ENCODE data around the gene ITLN2. TPM values are rescaled to one million over a fixed set of nuclear protein-coding genes. Genes with fewer than 3 reads are reported as not detected.

ITLN2 gene
- total and polyA plus RNA-seq, 2 of the 8 experiments (the other 6 are each of a cell fraction or from before 2014, with no cell fraction given) = 4.7 to 6.3 TPM

DNA sequence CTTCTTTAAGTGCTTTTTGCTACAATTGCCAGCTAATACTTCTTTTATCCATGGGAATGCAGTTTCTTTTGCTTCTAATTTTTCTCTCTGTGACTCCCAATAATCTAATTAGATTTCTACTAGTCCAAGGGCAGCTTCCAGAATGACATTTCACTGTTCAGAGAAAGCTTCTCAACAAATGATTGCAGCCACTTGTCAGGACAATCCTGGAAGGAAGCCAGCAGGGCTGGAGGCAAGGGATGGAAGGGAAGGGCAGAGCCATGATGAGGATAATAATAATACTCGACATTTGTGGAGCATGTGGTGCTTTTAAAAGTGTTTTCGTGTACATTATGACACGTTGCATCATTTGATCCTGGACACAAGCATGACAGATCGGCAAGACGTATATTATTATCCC lies 46.9 kb upstream of the ITLN2 start:
- CTCF ChIA-PET (ENCODE audit: partially characterized antibody) = interaction anchor here (1.2 to 3.0 kb wide), 3 partner anchors 10 to 167 kb away, joined by 3 to 13 read pairs (median 4); partner anchors contain the start of gene USF1
- Histone ChIP-seq H3K36me3 (ENCODE audit: control insufficient read depth in 2 of 4, insufficient read depth in 4 of 4, low read length in 3 of 4) (peaks cover 31 to 52% (median 38%) of the 10 kb centered on the region in 4 experiments), H3K18ac (ENCODE audit: extremely low read depth, low read length) (no peak overlapping the region), H3K27ac (ENCODE audit: low read depth, low read length) (no peak overlapping the region), H3K14ac (ENCODE audit: insufficient read length) (no peak overlapping the region), H4K8ac (ENCODE audit: extremely low read depth, insufficient read depth, low read length) (no peak overlapping the region), H3K4me2 (ENCODE audit: insufficient read depth in 1 of 2, low read depth in 2 of 2, low read length in 2 of 2) (no peak overlapping the region), H2AK5ac (ENCODE audit: low read depth, low read length) (no peak overlapping the region), H2BK120ac (replicated peaks; ENCODE audit: low read depth, low read length) (no peak overlapping the region), H3K4ac (replicated peaks; ENCODE audit: insufficient read length, low read depth, low read length) (no peak overlapping the region), H2BK5ac (ENCODE audit: low read depth, low read length) (no peak overlapping the region), H3K79me1 (ENCODE audit: low read depth, low read length) (peaks cover 9% of the 10 kb centered on the region), H3K4me3 (ENCODE audit: extremely low read depth in 1 of 4, insufficient read depth in 2 of 4, low read depth in 3 of 4, low read length in 4 of 4) (no peak overlapping the region), H3K23me2 (ENCODE audit: low read depth, low read length) (no peaks in the 10 kb centered on the region), H3K23ac (ENCODE audit: insufficient read length) (no peak overlapping the region), H4K91ac (replicated peaks; ENCODE audit: insufficient read length, low read length) (no peak overlapping the region), H3K56ac (replicated peaks; ENCODE audit: insufficient read length, low read depth, low read length) (no peak overlapping the region), H4K20me1 (replicated peaks in 1 of 2; ENCODE audit: control insufficient read depth in 1 of 2, insufficient read depth in 2 of 2, low read length in 2 of 2) (peaks cover 2 to 23% of the 10 kb centered on the region in 2 experiments), H3K9me3 (ENCODE audit: insufficient read depth in 2 of 2, low read depth in 1 of 2, low read length in 1 of 2) (no peaks in the 10 kb centered on the region), H3K79me2 (ENCODE audit: control insufficient read depth in 1 of 2, insufficient read depth in 2 of 2, low read length in 2 of 2) (peaks cover 4 to 45% of the 10 kb centered on the region in 2 experiments; a peak in 3 of 4 replicates), H3K9ac (replicated peaks in 1 of 4; ENCODE audit: extremely low read depth in 1 of 4, low read depth in 3 of 4, low read length in 3 of 4) (no peak overlapping the region), H2BK12ac (ENCODE audit: low read depth, low read length) (no peak overlapping the region), H4K5ac (ENCODE audit: insufficient read length, low read depth, low read length) (no peak overlapping the region), H3K27me3 (replicated peaks in 1 of 4; ENCODE audit: control insufficient read depth in 3 of 4, extremely low read depth in 1 of 4, insufficient read depth in 3 of 4, low read length in 3 of 4) (no peaks in the 10 kb centered on the region), H3K4me1 (replicated peaks in 1 of 4; ENCODE audit: control insufficient read depth in 3 of 4, insufficient read depth in 4 of 4, low read length in 3 of 4) (peaks cover 0 to 3% (median 0%) of the 10 kb centered on the region in 4 experiments; a peak in 2 of 7 replicates), H2AFZ (ENCODE audit: low read length) (no peak overlapping the region), H2BK15ac (ENCODE audit: low read length) (no peak overlapping the region), H2BK20ac (ENCODE audit: low read length) (no peak overlapping the region)
- TF ChIP-seq, protein P1, sequence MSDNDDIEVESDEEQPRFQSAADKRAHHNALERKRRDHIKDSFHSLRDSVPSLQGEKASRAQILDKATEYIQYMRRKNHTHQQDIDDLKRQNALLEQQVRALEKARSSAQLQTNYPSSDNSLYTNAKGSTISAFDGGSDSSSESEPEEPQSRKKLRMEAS (IDR thresholded peaks at IDR 0.05) = no peak
- TF ChIP-seq HDAC6 (IDR thresholded peaks at IDR 0.05; ENCODE audit: low read depth, low read length) (no peak), SP1 (IDR thresholded peaks at IDR 0.05; ENCODE audit: low read depth, low read length) (no peak), BRCA1 (IDR thresholded peaks at IDR 0.05; ENCODE audit: low read depth, low read length) (no peak), POLR2A (IDR thresholded peaks at IDR 0.05; ENCODE audit: control extremely low read depth in 1 of 2, low read depth in 2 of 2, low read length in 2 of 2) (no peak), PHF8 (conservative IDR thresholded peaks at IDR 0.05; ENCODE audit: low read depth, low read length) (no peak), YY1 (IDR thresholded peaks at IDR 0.05; ENCODE audit: low read depth, low read length) (no peak), RXRA (IDR thresholded peaks at IDR 0.05; ENCODE audit: insufficient read depth, low read depth, low read length) (no peak), TAF1 (IDR thresholded peaks at IDR 0.05; ENCODE audit: low read depth, low read length) (no peak), CHD2 (IDR thresholded peaks at IDR 0.05; ENCODE audit: low read length) (no peak), POU5F1 (IDR thresholded peaks at IDR 0.05; ENCODE audit: low read depth, low read length) (no peak)
- TF ChIP-seq, protein P2, sequence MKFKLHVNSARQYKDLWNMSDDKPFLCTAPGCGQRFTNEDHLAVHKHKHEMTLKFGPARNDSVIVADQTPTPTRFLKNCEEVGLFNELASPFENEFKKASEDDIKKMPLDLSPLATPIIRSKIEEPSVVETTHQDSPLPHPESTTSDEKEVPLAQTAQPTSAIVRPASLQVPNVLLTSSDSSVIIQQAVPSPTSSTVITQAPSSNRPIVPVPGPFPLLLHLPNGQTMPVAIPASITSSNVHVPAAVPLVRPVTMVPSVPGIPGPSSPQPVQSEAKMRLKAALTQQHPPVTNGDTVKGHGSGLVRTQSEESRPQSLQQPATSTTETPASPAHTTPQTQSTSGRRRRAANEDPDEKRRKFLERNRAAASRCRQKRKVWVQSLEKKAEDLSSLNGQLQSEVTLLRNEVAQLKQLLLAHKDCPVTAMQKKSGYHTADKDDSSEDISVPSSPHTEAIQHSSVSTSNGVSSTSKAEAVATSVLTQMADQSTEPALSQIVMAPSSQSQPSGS (IDR thresholded peaks at IDR 0.05; ENCODE audit: low read length) = no peak
- FAIRE-seq (no peak), DNase-seq (ENCODE audit: low read depth in 1 of 2, low spot score in 2 of 2) (no peak)
- POLR2A ChIA-PET (ENCODE audit: partially characterized antibody) = interaction anchor here (0.8 to 1.8 kb wide), 4 partner anchors 16 to 131 kb away, joined by 3 to 5 read pairs (median 3); partner anchors contain the start of genes DEDD and ITLN2
- 95% methylated on average over 5 of the region's 5 CpGs; no CpG with 5 or more reads in 1 of the 2 experiments for WGBS, 2 experiments (ENCODE audit: extremely low coverage in 1 of 2, insufficient coverage in 1 of 2, insufficient read length in 1 of 2, insufficient replicate concordance in 2 of 2, low coverage in 1 of 2, low lambda C conversion rate in 2 of 2, missing lambda C conversion rate in 1 of 2)

Measured in H1 (cell line).